VCaP (cell line): ENCODE measurements around the gene LINC01488.

Experiments
- H3K27ac ChIP-seq: fragments of 450-650 bp; 2 replicates; pipeline ENCODE4 v1.5.1; 2017
- CTCF ChIP-seq: fragments of 450-650 bp; conservative IDR thresholded peaks from 2 replicates; pipeline ENCODE4 v1.5.1; 2017; ENCODE audit warnings: mild to moderate bottlenecking, moderate library complexity

The LINC01488 gene

GRCh38 chr11:69533296-69534165, 52.1 kb downstream of the LINC01488 start:
- no peak for TF ChIP-seq CTCF

DNA sequence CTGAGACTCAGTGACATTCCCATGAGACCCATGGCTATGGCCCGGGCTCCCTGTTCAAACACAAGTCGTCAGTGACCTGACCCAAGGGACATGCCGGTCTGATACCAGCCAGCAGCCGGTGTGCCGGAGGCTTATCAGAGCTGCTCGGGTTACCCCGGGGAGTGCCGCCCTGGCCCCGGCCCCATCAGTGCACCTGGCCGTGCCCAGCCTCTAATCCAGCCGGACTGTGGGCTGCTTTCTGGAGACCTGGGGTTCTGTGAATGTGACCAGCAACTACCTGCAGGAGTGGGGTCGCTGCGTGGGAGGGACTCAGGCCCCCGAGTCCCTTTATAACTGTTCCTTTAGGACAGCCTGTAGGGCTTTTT, 52.7 kb downstream of the LINC01488 start:
- no peak overlapping the region for H3K27ac ChIP-seq
- TF ChIP-seq CTCF = no peak

More at GRCh38 chr11:69533296-69534165, 52.1 kb downstream of the LINC01488 start:
- H3K27ac ChIP-seq = no peak overlapping the region

GRCh38 chr11:69535908-69536307, 54.4 kb downstream of the LINC01488 start:
- no peak for TF ChIP-seq CTCF
- no peak overlapping the region for H3K27ac ChIP-seq

DNA sequence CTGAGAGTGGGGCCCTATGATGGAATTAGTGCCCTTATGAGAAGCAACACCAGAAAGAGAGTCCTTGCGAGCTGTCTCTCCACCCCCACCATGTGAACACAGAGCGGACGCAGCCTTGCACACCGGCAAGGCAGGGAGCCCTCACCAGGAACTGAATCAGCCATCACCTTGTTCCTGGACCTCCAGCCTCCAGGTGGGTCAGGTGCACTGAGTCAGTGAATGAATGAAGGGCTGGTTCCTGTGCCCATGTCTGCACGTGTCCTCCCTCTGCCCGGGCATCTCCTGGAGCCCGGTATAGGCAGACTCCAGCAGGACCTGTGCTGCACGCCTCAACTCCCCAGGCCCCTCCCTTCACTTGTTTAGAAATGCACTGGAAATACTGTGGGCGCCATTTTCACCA, 54.9 kb downstream of the LINC01488 start:
- no peak for TF ChIP-seq CTCF
- no peak overlapping the region for H3K27ac ChIP-seq

GRCh38 chr11:69537126-69537525, 55.7 kb downstream of the LINC01488 start:
- H3K27ac ChIP-seq = no peak overlapping the region
- TF ChIP-seq CTCF = no peak

DNA sequence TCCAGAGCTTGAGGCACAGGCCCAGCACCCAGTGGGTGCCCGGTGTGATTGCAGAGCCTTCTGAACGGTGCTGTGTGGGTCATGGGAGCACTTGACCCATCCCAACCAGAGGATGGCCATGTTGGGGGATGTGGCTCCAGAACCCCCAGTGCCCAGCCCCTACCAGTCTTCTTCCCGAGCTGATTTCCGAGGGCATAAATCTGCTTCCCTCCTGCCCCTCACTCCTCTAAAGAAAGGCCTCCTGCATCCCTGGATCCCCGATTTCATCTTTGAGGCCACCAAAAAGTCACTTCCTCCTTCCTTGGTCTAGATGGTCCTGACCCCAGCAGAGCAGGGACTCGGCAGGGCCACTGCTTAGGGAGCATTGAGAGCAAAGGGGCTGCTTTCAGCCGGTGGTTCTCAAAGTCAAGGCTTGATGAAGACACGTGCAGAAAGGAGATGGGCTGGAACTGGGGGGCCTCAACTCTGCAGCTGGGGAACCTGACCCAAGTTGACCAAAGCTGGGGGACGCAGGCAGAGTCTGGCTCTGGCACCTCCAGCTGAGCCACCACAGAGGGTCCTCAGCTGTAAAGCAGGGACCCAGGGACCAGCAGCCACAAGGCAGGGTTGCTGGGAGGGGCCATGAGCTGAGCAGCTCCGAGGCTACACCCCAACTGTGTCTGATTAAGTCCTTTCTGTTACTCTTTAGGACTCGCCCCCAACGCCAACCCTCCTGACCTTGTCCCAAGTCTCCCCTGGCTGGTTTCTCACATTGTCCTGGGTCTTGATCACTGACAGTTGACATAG, 56.6 kb downstream of the LINC01488 start:
- H3K27ac ChIP-seq = no peak overlapping the region
- no peak for TF ChIP-seq CTCF

- H3K27ac ChIP-seq = no peak overlapping the region
- no peak for TF ChIP-seq CTCF
Observed at GRCh38 chr11:69538854-69539253, 57.4 kb downstream of the LINC01488 start.
